Measurements from ENCODE around the gene ACTMAP. TPM values are rescaled to one million over a fixed set of nuclear protein-coding genes. Genes with fewer than 3 reads are reported as not detected.
"Not testable (repeated sequence)": the region's sequence is repeated elsewhere in the genome, so short reads cannot be mapped to it uniquely, and the experiment has no call there.

ACTMAP gene
- total RNA-seq, 1 donor from 2014 or later = 2.2 TPM

- DNase-seq (ENCODE audit: low read depth) = no peak
Observed at GRCh38 chr19:40744554-40745401, 5.5 kb downstream of the ACTMAP start.

GRCh38 chr19:40743926-40744325 lies 6.4 kb downstream of the ACTMAP start:
- DNase-seq (ENCODE audit: low read depth) = no peak

- no peak for DNase-seq (ENCODE audit: low read depth)
Observed at GRCh38 chr19:40742886-40743285, 7.4 kb downstream of the ACTMAP start.

GRCh38 chr19:40742477-40742876 lies 7.8 kb downstream of the ACTMAP start:
- no peak for DNase-seq (ENCODE audit: low read depth)

GRCh38 chr19:40741527-40742390 lies 8.5 kb downstream of the ACTMAP start:
- no peak for DNase-seq (ENCODE audit: low read depth)

- DNase-seq (ENCODE audit: low read depth) = no peak
Observed at GRCh38 chr19:40740747-40741146, 9.5 kb downstream of the ACTMAP start.

GRCh38 chr19:40739871-40740703 lies 10.2 kb downstream of the ACTMAP start:
- no peak for DNase-seq (ENCODE audit: low read depth)

GRCh38 chr19:40739030-40739839 lies 11.0 kb downstream of the ACTMAP start:
- no peak for DNase-seq (ENCODE audit: low read depth)

GRCh38 chr19:40737102-40737644 lies 13.1 kb downstream of the ACTMAP start:
- DNase-seq (ENCODE audit: low read depth) = no peak

GRCh38 chr19:40736661-40737060 lies 13.6 kb downstream of the ACTMAP start:
- DNase-seq (ENCODE audit: low read depth) = no peak

GRCh38 chr19:40735013-40735771 lies 15.1 kb downstream of the ACTMAP start:
- DNase-seq (ENCODE audit: low read depth) = no peak

GRCh38 chr19:40733149-40733548 lies 17.1 kb downstream of the ACTMAP start:
- no peak for DNase-seq (ENCODE audit: low read depth)

- not testable (repeated sequence) for DNase-seq (ENCODE audit: low read depth)
Observed at GRCh38 chr19:40732304-40732703, 18.0 kb downstream of the ACTMAP start.

GRCh38 chr19:40730065-40730464 lies 20.2 kb downstream of the ACTMAP start:
- not testable (repeated sequence) for DNase-seq (ENCODE audit: low read depth)

- no peak for DNase-seq (ENCODE audit: low read depth)
Observed at GRCh38 chr19:40726279-40726678, 24.0 kb downstream of the ACTMAP start.

GRCh38 chr19:40724855-40725254 lies 25.4 kb downstream of the ACTMAP start:
- no peak for DNase-seq (ENCODE audit: low read depth)

- DNase-seq (ENCODE audit: low read depth) = no peak
Observed at GRCh38 chr19:40724315-40724714, 26.0 kb downstream of the ACTMAP start.

- DNase-seq (ENCODE audit: low read depth) = no peak
Observed at GRCh38 chr19:40723661-40724254, 26.5 kb downstream of the ACTMAP start.

All from myocyte (in vitro differentiated cells).